Endothelial cell of umbilical vein (primary cell): ENCODE results near the gene CDKN2AIP. TPM values are rescaled to one million over a fixed set of nuclear protein-coding genes. Genes with fewer than 3 reads are reported as not detected.

Source experiments
- BruUV-seq: library from RNA; stranded (reverse); fragments of 400-500 nt; replicated peaks from 2 replicates; lab custom pipeline; 2021; lab: Mats Ljungman, UMichigan
- CTCF ChIA-PET: fragments of 300-600, 350-600 bp; sonication (Branson Sonifier 250); formaldehyde crosslinking; loops from one replicate; lab custom pipeline; 2021; ENCODE audit warnings: antibody characterized with exemption, inconsistent platforms; lab: Charles Lee
- POLR2A ChIA-PET: fragments of 300-600, 350-600 bp; sonication (Branson Sonifier 250); formaldehyde crosslinking; loops from one replicate; lab custom pipeline; 2021; ENCODE audit warnings: antibody characterized with exemption, inconsistent platforms; lab: Charles Lee
- DNase-seq: peaks from one replicate; pipeline ENCODE4 v3.0.0-alpha.2; 2011; ENCODE audit warnings: low read depth, low spot score
- FAIRE-seq: peaks from 2 replicates; lab custom pipeline; 2011; peaks lifted over from hg19 to GRCh38; lab: Jason Lieb, UNC
- H2AFZ ChIP-seq: 2 replicates; pipeline ENCODE4 v1.6.0; 2012; ENCODE audit warnings: low read depth, low read length, control low read depth, inconsistent platforms
- H3K27ac ChIP-seq: 2 replicates; pipeline ENCODE4 v1.5.1; 2011; ENCODE audit warnings: low read depth, mild to moderate bottlenecking, control low read depth, low read length, moderate library complexity; ENCODE audit not compliant: insufficient read depth
- H3K27me3 ChIP-seq, 2 experiments: 2 replicates each; pipeline versions ENCODE4 v1.6.0 to v1.6.1; 2011; ENCODE audit warnings: low read length in 2 of 2, mixed read lengths in 1 of 2; ENCODE audit not compliant: control insufficient read depth in 2 of 2, insufficient read depth in 2 of 2
- H3K36me3 ChIP-seq, 2 experiments: 2 replicates in 1 of 2; 3 replicates in 1 of 2; pipeline ENCODE4 v1.5.1; 2011; ENCODE audit warnings: low read length in 2 of 2, mild to moderate bottlenecking in 1 of 2, moderate library complexity in 1 of 2; ENCODE audit not compliant: control insufficient read depth in 2 of 2, insufficient read depth in 2 of 2; ENCODE audit errors: extremely low read depth in 1 of 2
- H3K4me1 ChIP-seq: 3 replicates; pipeline ENCODE4 v1.5.1; 2011; ENCODE audit warnings: mild to moderate bottlenecking, low read length; ENCODE audit not compliant: control insufficient read depth, insufficient read depth; ENCODE audit errors: extremely low read depth
- H3K4me2 ChIP-seq: 2 replicates; pipeline ENCODE4 v1.6.1; 2011; ENCODE audit warnings: low read length, control low read depth, mixed read lengths; ENCODE audit not compliant: insufficient read depth
- H3K4me3 ChIP-seq, 3 experiments: fragments of 200-600 bp in 1 of 3; sonication (generic), shearing (Covaris generic) in 1 of 3; replicated peaks in 1 of 3; 2 replicates each; pipeline ENCODE4 v1.5.1; 2011 to 2016; ENCODE audit warnings: control low read depth in 3 of 3, low read length in 3 of 3, mild to moderate bottlenecking in 2 of 3, inconsistent platforms in 1 of 3, low read depth in 1 of 3, moderate library complexity in 1 of 3; ENCODE audit not compliant: insufficient read depth in 1 of 3
- H3K79me2 ChIP-seq: 2 replicates; pipeline ENCODE4 v1.6.0; 2012; ENCODE audit warnings: low read length, inconsistent platforms; ENCODE audit not compliant: control insufficient read depth, insufficient read depth
- H3K9ac ChIP-seq: replicated peaks from 2 replicates; pipeline ENCODE3; 2011; ENCODE audit warnings: low read length, control low read depth; ENCODE audit not compliant: insufficient read depth; ENCODE audit errors: extremely low read depth
- H3K9me1 ChIP-seq: replicated peaks from 3 replicates; pipeline ENCODE4 v1.6.0; 2011; ENCODE audit warnings: mild to moderate bottlenecking, low read length; ENCODE audit not compliant: control insufficient read depth, insufficient read depth; ENCODE audit errors: extremely low read depth
- H3K9me3 ChIP-seq: replicated peaks from 2 replicates; pipeline ENCODE4 v1.5.1; 2012; ENCODE audit warnings: low read length, inconsistent platforms; ENCODE audit not compliant: control insufficient read depth, insufficient read depth
- H4K20me1 ChIP-seq: replicated peaks from 2 replicates; pipeline ENCODE3; 2011; ENCODE audit warnings: mild to moderate bottlenecking, low read length; ENCODE audit not compliant: control insufficient read depth, insufficient read depth; ENCODE audit errors: extremely low read depth
- CTCF ChIP-seq, 2 donors: IDR thresholded peaks; 1 replicate in 1 of 2; 2 replicates in 1 of 2; pipeline ENCODE4 v1.5.1; 2011; ENCODE audit warnings: low read length in 2 of 2, mild to moderate bottlenecking in 2 of 2, moderate library complexity in 2 of 2, control low read depth in 1 of 2, inconsistent platforms in 1 of 2, low read depth in 1 of 2; ENCODE audit not compliant: insufficient read depth in 1 of 2; ENCODE audit errors: extremely low read depth in 1 of 2
- EZH2 ChIP-seq: IDR thresholded peaks from 2 replicates; pipeline ENCODE4 v1.6.1; 2012; ENCODE audit warnings: borderline replicate concordance, low read depth, mild to moderate bottlenecking, moderate library complexity, low read length, inconsistent platforms; ENCODE audit not compliant: severe bottlenecking
- FOS ChIP-seq: IDR thresholded peaks from 2 replicates; pipeline ENCODE4 v1.6.1; 2011; ENCODE audit warnings: mild to moderate bottlenecking, low read length, moderate library complexity, borderline replicate concordance; ENCODE audit not compliant: insufficient read depth
- GATA2 ChIP-seq: IDR thresholded peaks from 2 replicates; pipeline ENCODE4 v1.7.0; 2011; ENCODE audit warnings: low read depth, mild to moderate bottlenecking, moderate library complexity, mixed read lengths, low read length; ENCODE audit not compliant: insufficient read length, insufficient read depth
- JUN ChIP-seq: IDR thresholded peaks from 2 replicates; pipeline ENCODE4 v1.6.1; 2011; ENCODE audit warnings: borderline replicate concordance, low read depth; ENCODE audit not compliant: insufficient read length, insufficient read depth
- MAX ChIP-seq: IDR thresholded peaks from 2 replicates; pipeline ENCODE4 v1.6.1; 2011; ENCODE audit not compliant: insufficient read depth, insufficient read length
- MYC ChIP-seq: IDR thresholded peaks from one replicate; pipeline ENCODE4 v1.6.1; 2011; ENCODE audit warnings: mild to moderate bottlenecking, low read depth, low read length
- POLR2A ChIP-seq: IDR thresholded peaks from 2 replicates; pipeline ENCODE4 v1.6.1; 2012; ENCODE audit warnings: low read depth, mild to moderate bottlenecking, control low read depth, low read length
- POLR2AphosphoS5 ChIP-seq: IDR thresholded peaks from 2 replicates; pipeline ENCODE4 v1.6.1; 2012; ENCODE audit warnings: low read depth, mild to moderate bottlenecking, control low read depth, low read length, moderate library complexity; ENCODE audit not compliant: insufficient read depth
- dilution Hi-C: fragments of 300-500 bp; cut with MboI; formaldehyde crosslinking; loops from one replicate; pipeline ENCODE4 v1.15.0; 2019; ENCODE audit warnings: low sequenced_read_pairs; ENCODE audit not compliant: extremely low pct_ligation_motif_present
- intact Hi-C: fragments of 100-400 bp; cut with micrococcal nuclease; formaldehyde crosslinking; loops from one replicate; pipeline ENCODE4 v1.10.0; 2022
- polyA plus RNA-seq, 4 experiments: library from polyadenylated mRNA; depleted of rRNA in 3 of 4; stranded (reverse) in 3 of 4; unstranded in 1 of 4; fragments of >200 nt; gene quantifications; 2 replicates each; pipeline versions ENCODE4 v1.2.1 to v1.2.3, GENCODE V29; 2011 to 2012; ENCODE audit warnings: missing spikeins in 1 of 4
- total RNA-seq: library from RNA; stranded (reverse); gene quantifications from 2 replicates; pipeline ENCODE4 v1.2.3, GENCODE V29; 2021

CDKN2AIP gene
- total and polyA plus RNA-seq, 2 donors (not counting 3 experiments of a cell fraction or from before 2014, with no cell fraction given), result 5.1 to 12.8 TPM

- no peak for FAIRE-seq
- Histone ChIP-seq H3K27me3 (no peaks in the 10 kb centered on the region), H3K9me3 (no peaks in the 10 kb centered on the region), H3K9ac (no peak overlapping the region), H3K4me3 (no peak overlapping the region), H3K9me1 (no peaks in the 10 kb centered on the region), H2AFZ (no peak overlapping the region), H3K4me1 (no peaks in the 10 kb centered on the region), H3K27ac (no peak overlapping the region), H3K79me2 (no peaks in the 10 kb centered on the region), H4K20me1 (no peaks in the 10 kb centered on the region), H3K36me3 (no peaks in the 10 kb centered on the region), H3K4me2 (no peak overlapping the region)
- DNase-seq, result no peak
- dilution Hi-C loops (no loop called here), intact Hi-C loops (no loop called here)
- no TSS peak for BruUV-seq
- POLR2A ChIA-PET, result no interaction called here
- CTCF ChIA-PET, result interaction anchor here (1.2 kb wide), 1 partner anchor 223 kb away, joined by 3 read pairs; no protein-coding TSS in a partner anchor
- no peak for TF ChIP-seq CTCF (IDR thresholded peaks at IDR 0.05; ENCODE audit: extremely low read depth in 1 of 2, insufficient read depth in 1 of 2, low read depth in 1 of 2, low read length in 2 of 2)
- TF ChIP-seq MAX, result no peak
- no peak for TF ChIP-seq FOS
- TF ChIP-seq MYC, result no peak
- no peak for TF ChIP-seq POLR2A
- TF ChIP-seq POLR2AphosphoS5, result no peak
- no peak for TF ChIP-seq EZH2
- no peak for TF ChIP-seq JUN
- no peak for TF ChIP-seq GATA2
Observed at GRCh38 chr4:183468210-183469095, 24.0 kb downstream of the CDKN2AIP start.
